GM18505 (cell line): ENCODE results near the gene FLNC.

Experiments
- ATAC-seq: cut with Tn5 transposase; IDR thresholded peaks from one replicate; pipeline ENCODE4 v1.9.1; 2021; ENCODE audit not compliant: unreplicated experiment
- POLR2A ChIP-seq: IDR thresholded peaks from 4 replicates; pipeline ENCODE4 v1.6.1; 2011; ENCODE audit warnings: borderline replicate concordance; ENCODE audit not compliant: insufficient read depth, insufficient read length; ENCODE audit errors: extremely low read depth

Gene FLNC

DNA sequence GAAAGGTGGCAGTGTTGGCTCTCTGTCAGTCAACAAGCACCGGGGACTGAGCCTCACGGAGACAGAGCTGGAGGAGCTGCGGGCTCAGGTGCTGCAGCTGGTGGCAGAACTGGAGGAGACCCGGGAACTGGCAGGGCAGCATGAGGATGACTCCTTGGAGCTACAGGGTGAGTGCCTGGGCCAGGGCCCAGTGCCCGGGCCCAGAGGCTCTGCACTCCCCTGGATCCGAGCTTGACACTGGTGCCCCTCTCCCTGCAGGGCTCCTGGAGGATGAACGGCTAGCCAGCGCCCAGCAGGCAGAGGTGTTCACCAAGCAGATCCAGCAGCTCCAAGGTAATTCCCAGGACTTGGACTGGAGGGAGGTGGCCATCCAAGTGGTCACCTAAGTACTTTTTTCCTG lies 35.8 kb upstream of the FLNC start:
- ATAC-seq = no peak
- no peak for TF ChIP-seq POLR2A

DNA sequence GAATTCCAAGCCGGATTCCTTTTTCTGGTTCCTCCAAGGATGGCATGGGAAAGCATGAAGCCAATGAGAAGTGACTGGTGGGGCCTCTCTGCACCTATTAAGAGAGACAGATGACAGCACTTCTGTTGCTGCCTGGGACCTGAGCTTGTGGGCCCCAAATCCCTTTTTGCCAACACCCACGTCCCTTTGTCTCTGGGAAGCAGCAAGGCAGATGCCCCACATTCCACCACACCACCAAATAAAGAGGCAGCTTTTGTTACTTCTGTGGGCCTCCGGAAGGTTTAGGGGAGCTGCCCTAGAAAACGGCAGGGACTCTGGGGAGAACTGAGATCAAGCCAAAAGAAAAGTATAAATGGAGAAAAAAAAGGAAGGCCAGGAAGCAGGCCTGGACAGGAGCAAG lies 35.1 kb upstream of the FLNC start:
- no peak for TF ChIP-seq POLR2A
- no peak for ATAC-seq

DNA sequence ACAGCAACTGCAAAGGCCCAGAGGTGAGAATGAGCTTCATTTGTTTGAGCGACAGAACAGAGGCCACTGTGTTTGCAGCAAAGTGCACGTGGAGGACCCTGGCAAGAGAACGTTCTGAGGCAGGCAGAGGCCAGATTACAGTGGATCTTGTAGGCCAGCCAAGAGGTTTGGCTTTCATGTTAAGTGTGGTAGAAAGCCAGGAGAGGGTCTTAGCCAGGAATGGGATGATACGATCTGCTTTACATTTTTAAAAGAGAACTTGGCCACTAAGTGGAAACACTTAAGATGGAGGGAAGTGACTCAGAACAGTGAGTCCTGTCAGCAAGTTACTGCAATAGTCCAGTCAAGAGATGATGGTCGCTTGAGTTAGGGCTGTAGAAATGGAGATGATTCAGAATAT lies 33.9 kb upstream of the FLNC start:
- no peak for ATAC-seq
- TF ChIP-seq POLR2A = no peak

DNA sequence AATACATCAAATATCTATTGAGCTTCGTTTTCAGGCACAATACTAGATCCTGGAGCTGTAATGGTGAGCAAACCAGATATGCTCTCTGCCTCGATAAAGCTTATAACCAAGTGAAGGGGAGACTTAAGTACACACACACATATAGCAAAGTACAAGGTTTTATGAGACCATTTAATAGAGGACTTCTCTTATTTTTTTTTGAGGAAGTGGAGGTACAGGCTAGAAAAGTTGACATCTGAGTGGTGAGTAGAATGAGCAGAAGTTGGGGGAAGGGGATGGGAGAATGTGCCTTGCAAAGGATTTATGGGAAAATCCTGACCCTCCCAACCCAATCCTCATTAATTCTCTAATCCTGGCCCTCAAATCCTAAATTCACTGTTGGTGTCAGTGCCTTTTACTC lies 30.8 kb upstream of the FLNC start:
- no peak for TF ChIP-seq POLR2A
- ATAC-seq = no peak

DNA sequence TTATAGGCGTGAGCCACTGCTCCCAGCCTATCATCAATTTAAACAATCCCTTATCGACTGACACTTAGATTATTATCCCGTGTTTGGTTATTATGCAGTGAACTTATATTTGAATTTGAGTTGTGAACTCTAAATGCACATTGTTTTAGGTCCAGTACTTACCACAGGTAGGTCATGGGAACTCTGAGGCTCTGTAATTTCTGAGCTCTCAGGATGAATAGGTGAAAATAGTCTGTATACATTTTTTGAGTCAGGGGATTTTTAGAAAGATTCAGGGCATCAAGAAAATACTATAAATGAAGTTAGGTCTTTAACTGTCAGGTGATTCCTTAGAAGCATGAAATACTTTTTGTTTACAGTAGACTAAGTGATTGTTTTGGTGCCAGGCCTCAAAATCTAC lies 29.6 kb upstream of the FLNC start:
- TF ChIP-seq POLR2A = no peak

DNA sequence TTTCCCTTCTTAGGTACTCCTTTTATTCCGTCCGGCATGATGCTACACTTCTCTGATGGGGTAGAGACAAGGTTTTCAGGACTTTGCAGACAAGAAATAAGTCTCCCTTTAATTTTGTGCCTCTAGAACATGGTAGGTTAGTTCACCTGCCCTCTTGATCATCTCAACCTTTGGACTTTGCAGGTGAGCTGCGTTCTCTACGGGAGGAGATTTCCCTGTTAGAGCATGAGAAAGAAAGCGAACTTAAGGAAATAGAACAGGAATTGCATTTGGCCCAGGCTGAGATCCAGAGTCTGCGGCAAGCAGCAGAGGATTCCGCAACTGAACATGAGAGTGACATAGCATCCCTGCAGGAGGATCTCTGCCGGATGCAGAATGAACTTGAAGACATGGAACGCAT lies 29.2 kb upstream of the FLNC start:
- ATAC-seq = no peak
- no peak for TF ChIP-seq POLR2A

More for the DNA sequence above, 29.6 kb upstream of the FLNC start:
- no peak for ATAC-seq

DNA sequence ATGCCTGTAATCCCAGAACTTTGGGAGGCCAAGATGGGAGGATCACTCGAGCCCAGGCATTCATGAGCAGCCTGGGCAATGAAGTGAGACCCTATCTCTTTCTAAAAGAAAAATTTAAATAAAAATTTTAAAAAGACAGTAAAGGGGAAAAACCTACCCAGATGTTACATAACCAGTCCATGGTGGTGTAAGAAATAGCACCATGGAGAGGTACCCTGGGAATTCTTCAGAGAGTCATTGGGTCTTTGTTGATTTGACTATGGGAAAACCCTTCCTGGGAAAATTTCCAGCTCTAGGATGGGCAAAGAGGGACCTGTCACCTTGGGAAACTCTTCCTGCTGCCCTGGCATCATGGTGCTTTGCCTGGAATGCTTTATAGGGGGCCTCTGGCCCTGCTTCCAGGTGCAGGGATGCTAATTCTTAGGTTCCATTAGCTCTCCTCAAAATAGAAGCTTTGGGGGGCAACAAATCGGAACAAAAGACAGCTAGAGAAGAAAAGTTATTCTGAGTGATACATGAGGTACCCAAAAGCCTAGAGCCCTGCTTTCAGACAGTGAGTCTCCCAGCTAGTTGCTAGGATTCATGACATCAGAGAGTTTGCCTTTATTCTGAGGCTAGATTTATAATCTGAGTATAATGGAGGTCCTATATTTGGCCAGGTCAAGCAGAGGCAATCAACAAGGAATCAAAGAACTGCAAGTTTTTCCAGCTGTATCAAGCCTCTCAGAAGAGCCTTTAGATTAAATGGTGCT lies 28.4 kb upstream of the FLNC start:
- ATAC-seq = no peak
- TF ChIP-seq POLR2A = no peak

DNA sequence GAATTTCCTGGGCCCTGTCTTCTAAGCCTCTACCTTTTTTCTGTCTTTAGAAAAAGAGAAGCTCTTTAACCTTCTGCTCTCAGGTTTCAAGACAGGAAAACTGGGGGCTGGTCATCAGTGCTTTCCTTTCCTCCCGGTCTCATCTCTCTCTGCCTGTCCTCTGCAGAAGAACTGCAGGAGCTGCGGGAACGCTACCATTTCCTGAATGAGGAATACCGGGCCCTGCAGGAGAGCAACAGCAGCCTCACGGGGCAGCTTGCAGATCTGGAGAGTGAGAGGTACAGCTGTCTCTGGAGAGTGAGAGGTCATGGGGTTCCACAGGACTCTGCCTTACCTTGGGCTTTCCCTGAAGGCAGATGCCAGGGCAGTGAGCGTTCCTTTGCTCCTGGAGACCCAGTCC lies 25.7 kb upstream of the FLNC start:
- ATAC-seq = no peak
- TF ChIP-seq POLR2A = no peak

DNA sequence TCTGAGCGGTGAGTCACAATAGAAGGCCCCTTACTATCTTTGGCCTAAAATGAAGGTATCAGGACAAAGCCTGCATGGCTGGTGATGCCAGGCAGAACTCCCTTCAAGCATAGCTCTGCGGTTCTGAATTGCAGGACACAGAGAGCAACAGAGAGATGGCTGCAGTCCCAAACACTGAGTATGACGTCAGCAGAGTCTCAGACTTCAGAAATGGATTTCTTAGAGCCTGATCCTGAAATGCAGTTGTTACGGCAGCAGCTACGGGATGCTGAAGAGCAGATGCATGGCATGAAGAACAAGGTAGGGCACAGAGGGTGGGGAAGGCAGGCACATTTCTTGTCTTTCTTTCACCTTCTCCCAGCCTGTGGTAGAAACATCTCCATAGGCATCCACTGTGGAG lies 25.0 kb upstream of the FLNC start:
- no peak for ATAC-seq
- no peak for TF ChIP-seq POLR2A

DNA sequence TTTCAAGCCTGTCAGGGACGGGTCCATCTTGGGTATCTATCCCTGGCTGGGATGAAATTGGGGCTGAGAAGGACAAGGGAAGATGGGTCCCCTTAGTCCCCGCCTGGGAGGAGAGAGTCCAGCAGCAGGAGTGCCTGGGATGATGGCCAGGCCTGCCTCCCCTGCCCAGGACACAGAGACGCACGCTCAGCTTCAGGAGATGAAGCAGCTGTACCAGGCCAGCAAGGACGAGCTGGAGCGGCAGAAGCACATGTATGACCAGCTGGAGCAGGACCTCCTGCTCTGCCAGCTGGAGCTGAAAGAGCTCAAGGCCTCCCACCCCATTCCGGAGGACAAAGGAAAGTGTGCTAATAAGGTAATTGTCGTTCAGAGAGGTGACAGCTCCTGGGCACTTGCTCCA lies 23.0 kb upstream of the FLNC start:
- no peak for TF ChIP-seq POLR2A
- ATAC-seq = no peak

DNA sequence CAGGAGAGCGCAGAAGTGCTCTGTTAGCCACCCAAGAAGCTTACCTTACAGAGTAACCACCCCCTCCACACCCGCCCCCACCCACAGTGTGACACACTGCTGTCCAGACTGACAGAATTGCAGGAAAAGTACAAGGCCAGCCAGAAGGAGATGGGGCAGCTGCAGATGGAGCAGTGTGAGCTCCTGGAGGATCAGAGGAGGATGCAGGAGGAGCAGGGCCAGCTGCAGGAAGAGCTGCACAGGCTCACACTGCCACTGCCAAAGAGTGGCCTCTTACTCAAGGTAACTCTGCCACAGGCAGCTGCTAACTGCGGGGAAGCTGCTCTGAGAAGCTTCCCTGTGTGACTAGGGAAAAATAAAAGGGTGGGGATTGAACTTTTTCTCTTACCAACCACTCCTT lies 20.8 kb upstream of the FLNC start:
- TF ChIP-seq POLR2A = no peak
- ATAC-seq = no peak

DNA sequence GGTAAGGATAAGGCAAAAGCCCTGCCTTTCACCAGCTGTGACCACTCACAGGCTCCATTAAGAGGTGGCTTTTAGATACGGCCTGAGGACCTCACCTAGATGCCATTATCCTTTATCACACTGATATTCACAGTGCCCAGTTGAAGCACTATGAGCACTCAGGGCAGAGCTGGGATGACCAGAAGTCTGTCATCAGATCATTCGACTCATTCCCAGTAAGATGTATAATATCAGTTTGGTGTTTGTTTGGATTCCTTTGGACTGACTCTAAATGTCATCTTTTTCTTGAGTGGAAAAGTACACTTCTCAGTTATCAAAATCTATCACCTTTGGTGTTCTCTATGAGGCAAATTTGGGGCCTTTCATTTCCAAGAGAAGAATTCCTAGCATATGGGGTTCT lies 19.7 kb upstream of the FLNC start:
- ATAC-seq = no peak
- TF ChIP-seq POLR2A = no peak

DNA sequence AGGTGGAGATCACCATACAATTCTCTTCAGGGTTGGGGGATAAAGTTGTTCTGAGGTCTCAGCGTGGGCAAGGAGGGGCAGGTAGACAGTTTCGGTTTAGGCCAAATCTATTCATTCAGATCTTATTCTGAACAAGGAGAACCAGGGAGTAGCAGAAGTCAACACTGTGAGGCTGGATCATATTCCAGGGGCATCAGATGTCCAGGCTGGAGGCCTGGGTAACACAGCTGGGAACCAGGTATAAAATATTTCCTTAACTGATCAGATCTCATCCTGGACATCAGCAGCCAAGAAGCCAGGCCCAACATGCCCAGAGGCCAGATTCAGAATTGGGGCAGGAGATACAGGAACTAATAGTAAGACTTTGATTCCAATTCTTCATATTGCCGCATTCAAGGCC lies 19.2 kb upstream of the FLNC start:
- TF ChIP-seq POLR2A = no peak

DNA sequence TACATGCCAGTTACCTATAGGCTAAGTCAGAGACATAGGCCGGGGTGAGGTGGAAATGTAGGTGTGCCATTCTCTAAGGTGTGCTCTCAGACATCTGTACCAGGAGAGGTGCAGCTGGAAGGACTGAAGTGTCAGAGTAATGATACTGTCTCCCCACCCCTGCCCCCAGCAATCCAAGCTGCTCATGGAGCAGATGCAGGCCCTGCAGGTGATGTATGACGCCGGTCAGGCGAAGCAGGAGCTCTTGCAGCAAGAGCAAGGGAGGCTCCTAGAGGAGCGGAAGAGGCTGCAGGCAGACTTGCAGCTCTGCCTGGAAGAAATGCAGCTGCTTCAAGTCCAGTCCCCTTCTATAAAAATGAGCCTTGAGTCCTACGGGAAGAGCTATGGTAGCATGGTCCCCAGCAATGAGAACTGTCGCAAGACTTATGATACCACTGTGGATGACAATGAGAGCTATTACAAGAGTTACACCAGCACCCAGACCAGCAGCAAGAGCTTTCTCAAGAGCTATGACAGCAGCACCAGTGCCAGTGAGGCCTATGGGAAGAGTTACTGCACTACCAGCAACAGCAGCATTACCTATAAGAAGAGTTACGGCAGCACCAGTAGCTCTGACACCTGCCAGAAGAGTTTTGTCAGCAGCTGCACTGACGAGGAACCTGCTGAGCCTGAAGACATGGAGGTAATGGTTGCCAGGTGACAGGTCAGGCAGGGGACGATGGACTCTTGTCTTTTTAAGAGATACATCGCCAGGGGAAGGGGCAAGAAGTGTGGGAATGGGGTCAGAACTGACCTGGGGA lies 18.4 kb upstream of the FLNC start:
- no peak for TF ChIP-seq POLR2A
- no peak for ATAC-seq

More for the DNA sequence above, 19.2 kb upstream of the FLNC start:
- ATAC-seq = no peak
